Osteocyte (in vitro differentiated cells): ENCODE data around the gene SCP2. TPM values are rescaled to one million over a fixed set of nuclear protein-coding genes. Genes with fewer than 3 reads are reported as not detected.

Experiments
- DNase-seq: peaks from one replicate; pipeline ENCODE4 v3.0.0; 2021; ENCODE audit warnings: mixed read lengths; ENCODE audit not compliant: unreplicated experiment; ENCODE audit errors: extremely low spot score
- H3K27ac Mint-ChIP-seq: one replicate; pipeline ENCODE4 v1.8.0; 2021; ENCODE audit warnings: mild to moderate bottlenecking, mixed read lengths; ENCODE audit not compliant: unreplicated experiment
- H3K27me3 Mint-ChIP-seq: one replicate; pipeline ENCODE4 v1.8.0; 2021; ENCODE audit warnings: mixed read lengths; ENCODE audit not compliant: unreplicated experiment
- H3K36me3 Mint-ChIP-seq: one replicate; pipeline ENCODE4 v1.8.0; 2021; ENCODE audit warnings: mixed read lengths; ENCODE audit not compliant: unreplicated experiment
- H3K4me1 Mint-ChIP-seq: one replicate; pipeline ENCODE4 v1.8.0; 2021; ENCODE audit warnings: mixed read lengths; ENCODE audit not compliant: unreplicated experiment
- H3K4me3 Mint-ChIP-seq: one replicate; pipeline ENCODE4 v1.8.0; 2021; ENCODE audit warnings: mild to moderate bottlenecking, moderate library complexity, mixed read lengths; ENCODE audit not compliant: unreplicated experiment
- H3K9me3 Mint-ChIP-seq: one replicate; pipeline ENCODE4 v1.8.0; 2021; ENCODE audit warnings: mixed read lengths; ENCODE audit not compliant: unreplicated experiment
- total RNA-seq: library from RNA; stranded (reverse); gene quantifications from 2 replicates; pipeline ENCODE4 v1.2.1, GENCODE V29; 2021
- TF ChIP-seq, protein P1 (sequence below): fragments of 200-600 bp; sonication (generic); IDR thresholded peaks from 2 replicates; pipeline ENCODE4 v1.5.0; 2021; ENCODE audit warnings: antibody characterized with exemption, mild to moderate bottlenecking, moderate library complexity

The SCP2 gene
- total RNA-seq, 1 donor from 2014 or later, result 84.2 TPM

DNA sequence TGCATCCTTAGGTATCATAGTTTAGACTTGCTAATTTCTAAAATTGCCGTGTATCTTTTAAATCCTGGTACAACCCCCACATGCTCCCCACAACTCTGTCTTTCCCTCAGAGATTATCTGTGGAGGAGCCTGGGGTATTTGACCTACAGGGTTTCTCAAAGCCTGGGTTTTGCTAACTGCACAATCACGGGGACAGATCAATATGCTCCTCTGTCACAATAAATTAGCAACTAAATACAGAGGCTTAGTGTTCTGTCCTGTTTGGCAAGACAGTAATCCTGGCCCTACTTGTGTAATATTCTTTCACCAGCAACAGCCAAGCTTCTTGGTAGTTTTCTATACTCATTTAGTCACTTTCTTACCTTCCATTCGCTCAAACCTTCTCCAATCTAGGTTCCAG is 14.1 kb upstream of the SCP2 start:
- Mint-ChIP-seq H3K9me3 (no peaks in the 10 kb centered on the region), H3K27ac (no peak overlapping the region), H3K4me1 (no peaks in the 10 kb centered on the region), H3K27me3 (no peaks in the 10 kb centered on the region), H3K36me3 (no peaks in the 10 kb centered on the region), H3K4me3 (no peak overlapping the region)
- DNase-seq, result no peak
- TF ChIP-seq, protein P1, sequence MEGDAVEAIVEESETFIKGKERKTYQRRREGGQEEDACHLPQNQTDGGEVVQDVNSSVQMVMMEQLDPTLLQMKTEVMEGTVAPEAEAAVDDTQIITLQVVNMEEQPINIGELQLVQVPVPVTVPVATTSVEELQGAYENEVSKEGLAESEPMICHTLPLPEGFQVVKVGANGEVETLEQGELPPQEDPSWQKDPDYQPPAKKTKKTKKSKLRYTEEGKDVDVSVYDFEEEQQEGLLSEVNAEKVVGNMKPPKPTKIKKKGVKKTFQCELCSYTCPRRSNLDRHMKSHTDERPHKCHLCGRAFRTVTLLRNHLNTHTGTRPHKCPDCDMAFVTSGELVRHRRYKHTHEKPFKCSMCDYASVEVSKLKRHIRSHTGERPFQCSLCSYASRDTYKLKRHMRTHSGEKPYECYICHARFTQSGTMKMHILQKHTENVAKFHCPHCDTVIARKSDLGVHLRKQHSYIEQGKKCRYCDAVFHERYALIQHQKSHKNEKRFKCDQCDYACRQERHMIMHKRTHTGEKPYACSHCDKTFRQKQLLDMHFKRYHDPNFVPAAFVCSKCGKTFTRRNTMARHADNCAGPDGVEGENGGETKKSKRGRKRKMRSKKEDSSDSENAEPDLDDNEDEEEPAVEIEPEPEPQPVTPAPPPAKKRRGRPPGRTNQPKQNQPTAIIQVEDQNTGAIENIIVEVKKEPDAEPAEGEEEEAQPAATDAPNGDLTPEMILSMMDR, result no peak

DNA sequence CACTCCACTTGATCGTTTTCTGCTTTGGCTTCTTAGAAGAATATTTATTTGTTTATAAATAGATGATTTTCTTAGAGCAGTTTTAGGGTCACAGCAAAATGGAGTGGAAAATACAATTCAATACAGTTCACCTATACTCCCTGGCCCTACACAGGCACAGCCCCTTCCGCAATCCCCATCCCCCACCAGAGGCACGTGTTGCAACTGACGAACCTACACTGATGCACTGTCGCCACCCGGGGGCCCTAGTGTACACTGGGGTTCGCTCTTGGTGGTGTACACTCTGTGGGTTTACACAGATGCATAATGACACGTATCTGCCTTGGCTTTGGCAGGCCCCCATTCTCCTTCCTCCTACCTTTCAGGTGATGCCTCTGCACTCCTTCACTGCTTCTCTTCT is 13.5 kb upstream of the SCP2 start:
- Mint-ChIP-seq H3K4me1 (no peaks in the 10 kb centered on the region), H3K4me3 (no peak overlapping the region), H3K27me3 (no peaks in the 10 kb centered on the region), H3K9me3 (no peaks in the 10 kb centered on the region), H3K27ac (no peak overlapping the region), H3K36me3 (no peaks in the 10 kb centered on the region)
- TF ChIP-seq, protein P1, result no peak
- DNase-seq, result no peak

DNA sequence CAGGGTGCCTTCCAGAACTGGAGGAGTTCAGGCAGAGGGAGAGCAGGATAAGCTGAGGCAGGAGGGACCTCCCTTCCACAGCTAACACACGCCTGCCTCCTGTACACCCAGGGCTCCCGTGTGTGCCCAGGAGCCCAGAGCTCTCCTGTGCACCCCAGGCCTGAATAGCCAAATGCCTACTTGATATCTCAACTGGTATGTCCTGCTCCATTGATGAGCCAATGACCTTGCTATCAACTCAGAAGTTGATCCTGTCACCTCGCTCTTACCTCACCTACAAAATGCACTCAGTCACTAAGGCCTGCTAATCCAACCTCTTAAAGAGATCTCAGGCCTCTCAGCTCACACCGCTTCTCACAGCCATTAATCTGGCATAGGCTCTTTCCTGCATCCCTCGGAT is 12.6 kb upstream of the SCP2 start:
- H3K4me1 Mint-ChIP-seq, result no peaks in the 10 kb centered on the region
- H3K27me3 Mint-ChIP-seq, result no peaks in the 10 kb centered on the region
- H3K36me3 Mint-ChIP-seq, result no peaks in the 10 kb centered on the region
- TF ChIP-seq, protein P1, result no peak
- H3K4me3 Mint-ChIP-seq, result no peak overlapping the region
- no peaks in the 10 kb centered on the region for H3K9me3 Mint-ChIP-seq
- no peak overlapping the region for H3K27ac Mint-ChIP-seq
- DNase-seq, result no peak

DNA sequence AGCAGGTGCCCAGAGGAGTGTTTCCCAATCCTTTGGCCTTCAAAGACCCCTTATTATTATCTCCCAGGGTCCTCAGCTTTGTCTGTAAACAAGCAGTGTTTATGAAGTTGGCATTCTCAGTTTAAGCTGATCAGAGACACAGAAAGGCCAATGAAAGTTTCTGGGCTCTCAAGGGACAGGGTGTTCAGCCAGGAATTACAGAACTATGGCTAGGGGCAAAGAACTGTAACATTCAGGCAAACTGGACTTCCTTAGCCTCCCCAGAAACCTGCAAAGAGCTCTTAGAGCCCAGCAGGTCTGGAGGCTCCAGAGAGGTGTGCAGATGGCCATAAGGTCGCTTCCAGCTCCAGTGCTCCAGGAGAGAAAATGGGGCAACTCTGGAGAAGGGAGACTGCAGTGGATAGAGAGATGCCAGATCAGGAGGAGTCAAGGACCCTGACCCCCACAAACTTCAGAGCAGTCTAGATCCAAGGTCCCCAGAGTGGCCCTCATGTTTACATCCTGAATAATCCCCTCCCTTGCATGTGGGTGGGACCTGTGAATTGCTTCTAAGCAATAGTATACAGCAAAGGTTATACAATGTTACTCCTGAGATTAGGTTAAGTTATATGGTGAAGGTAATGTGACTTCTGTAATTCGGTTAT is 11.7 kb upstream of the SCP2 start:
- Mint-ChIP-seq H3K4me3 (no peak overlapping the region), H3K36me3 (no peaks in the 10 kb centered on the region), H3K27ac (no peak overlapping the region), H3K4me1 (no peaks in the 10 kb centered on the region), H3K9me3 (no peaks in the 10 kb centered on the region), H3K27me3 (peaks cover 3% of the 10 kb centered on the region)
- TF ChIP-seq, protein P1, result no peak
- no peak for DNase-seq

DNA sequence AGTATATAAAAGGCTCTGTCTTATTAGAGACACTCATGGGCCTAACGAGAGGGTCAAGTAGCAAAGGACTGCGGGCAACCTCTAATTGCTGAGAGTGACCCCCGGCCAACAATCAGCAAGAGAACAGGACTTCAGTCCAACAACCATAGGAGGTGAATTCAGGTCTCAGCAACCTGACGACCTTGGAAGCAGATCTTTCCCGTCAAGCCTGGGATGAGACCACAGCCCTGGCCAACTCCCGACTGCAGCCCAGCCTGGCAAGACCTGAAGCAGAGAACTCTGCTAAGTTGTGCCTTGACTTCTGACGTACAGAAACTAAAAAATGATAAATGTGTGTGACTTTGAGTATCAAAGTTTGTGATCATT is 11.2 kb upstream of the SCP2 start:
- Mint-ChIP-seq H3K4me1 (no peaks in the 10 kb centered on the region), H3K9me3 (no peaks in the 10 kb centered on the region), H3K27ac (no peak overlapping the region), H3K27me3 (peaks cover 7% of the 10 kb centered on the region), H3K4me3 (no peak overlapping the region), H3K36me3 (no peaks in the 10 kb centered on the region)
- DNase-seq, result no peak
- TF ChIP-seq, protein P1, result no peak
